Daoy (cell line): ENCODE data around the gene SLC25A45. TPM values are rescaled to one million over a fixed set of nuclear protein-coding genes. Genes with fewer than 3 reads are reported as not detected.

Experiments used
- DNase-seq: peaks from one replicate; pipeline ENCODE4 v3.0.0-alpha.2; 2015; ENCODE audit warnings: low read depth
- total RNA-seq: library from RNA; depleted of rRNA; stranded (reverse); fragments of >200 nt; shearing (Covaris generic); gene quantifications from 2 replicates; pipeline ENCODE4 v1.2.3, GENCODE V29; 2014

Gene SLC25A45
- total RNA-seq, 1 experiment from 2014 or later: 0.23 TPM

DNA sequence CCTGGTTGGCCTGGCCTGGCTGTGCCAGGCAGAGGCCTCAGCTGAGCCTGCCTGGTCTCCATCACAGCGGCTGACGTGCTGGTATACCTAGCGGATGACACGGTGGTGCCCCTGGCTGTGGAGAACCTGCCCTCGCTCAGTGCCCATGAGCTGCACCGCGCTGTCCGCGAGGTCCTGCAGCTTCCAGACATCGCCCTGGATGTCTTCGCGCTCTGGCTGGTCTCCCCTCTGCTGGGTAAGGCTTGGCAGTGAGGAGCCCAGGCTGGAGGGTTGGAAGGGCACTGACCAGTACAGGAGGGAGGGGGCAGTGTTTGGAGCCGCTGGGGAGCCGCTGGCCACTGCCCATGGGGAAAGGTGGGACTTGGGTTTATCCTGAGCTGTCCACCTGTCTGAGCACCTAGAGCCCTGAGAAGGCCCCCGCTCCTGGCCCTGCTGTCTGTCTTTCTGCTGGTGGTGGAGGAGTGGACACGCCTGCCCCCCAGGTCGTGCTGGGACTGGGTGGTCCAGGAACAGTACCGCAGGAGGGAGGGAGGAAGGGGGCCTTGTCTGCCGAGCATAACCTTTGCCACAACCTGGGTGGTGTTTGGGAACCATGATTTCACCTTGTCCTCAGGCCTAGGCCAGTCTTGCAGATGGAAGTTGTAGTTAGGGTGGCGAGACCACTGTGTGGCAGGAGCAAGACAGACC lies 7.0 kb upstream of the SLC25A45 start:
- no peak for DNase-seq

DNA sequence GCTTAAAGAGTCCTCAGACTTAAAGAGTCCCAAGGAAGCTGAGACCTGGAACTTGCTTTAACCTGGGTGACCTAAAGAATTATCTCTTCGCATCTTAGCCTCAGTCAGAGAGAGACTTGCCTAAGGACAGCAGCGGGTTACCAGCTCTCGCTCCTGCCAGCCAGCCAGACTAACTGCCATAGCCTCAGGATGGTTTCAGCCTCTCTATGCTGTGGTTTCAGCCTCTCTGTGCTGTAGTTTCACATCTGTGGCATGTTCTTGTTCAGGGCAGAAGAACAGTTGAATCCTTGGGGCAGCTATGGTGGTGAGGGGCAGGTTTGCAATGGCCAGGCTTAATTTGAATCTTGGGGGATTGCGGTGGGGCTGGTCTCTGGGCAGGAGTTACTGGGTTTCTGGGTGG lies 6.3 kb upstream of the SLC25A45 start:
- no peak for DNase-seq

- peak; percentile 87 for DNase-seq
Observed at GRCh38 chr11:65386307-65387140, 4.1 kb upstream of the SLC25A45 start, which contains the start of gene FRMD8. TSS of gene FRMD8 (plus strand) at chr11:65386637. CDS start at chr11:65387037, 400 bp downstream.

- DNase-seq: peak; percentile 71
Observed at GRCh38 chr11:65384301-65384889, 1.9 kb upstream of the SLC25A45 start.

GRCh38 chr11:65383778-65384177 lies 1.3 kb upstream of the SLC25A45 start:
- DNase-seq: peak; percentile 16

- DNase-seq: no peak
Observed at GRCh38 chr11:65382804-65383368, 440 bp upstream of the SLC25A45 start.

DNA sequence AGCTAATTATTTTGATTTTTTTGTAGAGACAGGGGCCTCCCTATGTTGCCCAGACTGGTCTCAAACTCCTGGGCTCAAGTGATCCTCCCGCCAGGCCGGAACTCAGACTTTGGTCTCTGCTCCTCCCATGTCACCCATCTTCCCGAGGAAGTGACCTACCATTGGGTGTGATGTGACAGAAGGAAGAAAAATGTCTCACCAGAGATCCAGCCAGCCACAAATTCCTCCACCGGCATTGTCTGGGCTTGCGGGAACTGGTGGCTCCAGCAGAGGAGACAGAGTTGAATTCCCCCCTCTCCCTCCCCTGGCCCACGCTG lies 772 bp downstream of the SLC25A45 start:
- no peak for DNase-seq

DNA sequence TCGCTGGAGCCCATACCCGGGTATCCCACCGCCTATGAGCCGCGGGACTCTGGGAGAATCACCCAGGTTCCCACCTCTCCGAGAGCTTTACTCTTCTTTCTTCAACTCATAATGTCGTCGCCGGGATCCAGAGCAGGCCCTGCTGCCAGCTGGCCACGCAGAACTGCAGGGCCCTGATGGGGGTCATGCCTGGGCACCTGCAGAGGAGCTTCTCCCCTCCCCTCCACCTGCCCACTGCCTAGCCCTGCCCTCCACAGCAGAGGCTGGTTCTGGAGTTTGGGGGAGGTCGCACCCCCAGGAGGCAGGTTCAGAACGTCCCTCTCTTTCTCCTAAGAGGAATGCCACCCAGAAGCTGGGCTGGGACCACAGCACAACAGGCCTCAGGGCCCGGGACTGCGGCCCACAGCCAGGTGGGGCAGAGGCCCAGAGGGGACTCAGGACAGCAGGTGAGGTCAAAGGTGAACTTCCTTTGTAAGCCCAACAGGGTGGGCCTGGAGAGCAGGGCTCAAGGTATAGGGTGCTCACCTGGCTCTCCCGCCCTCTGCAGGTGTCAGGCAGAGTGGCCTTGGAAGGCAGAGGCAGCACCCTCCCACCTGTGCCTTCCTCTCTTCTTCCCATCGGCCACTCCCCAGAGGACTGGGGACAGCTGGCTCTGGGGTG lies 1.9 kb downstream of the SLC25A45 start:
- no peak for DNase-seq

DNA sequence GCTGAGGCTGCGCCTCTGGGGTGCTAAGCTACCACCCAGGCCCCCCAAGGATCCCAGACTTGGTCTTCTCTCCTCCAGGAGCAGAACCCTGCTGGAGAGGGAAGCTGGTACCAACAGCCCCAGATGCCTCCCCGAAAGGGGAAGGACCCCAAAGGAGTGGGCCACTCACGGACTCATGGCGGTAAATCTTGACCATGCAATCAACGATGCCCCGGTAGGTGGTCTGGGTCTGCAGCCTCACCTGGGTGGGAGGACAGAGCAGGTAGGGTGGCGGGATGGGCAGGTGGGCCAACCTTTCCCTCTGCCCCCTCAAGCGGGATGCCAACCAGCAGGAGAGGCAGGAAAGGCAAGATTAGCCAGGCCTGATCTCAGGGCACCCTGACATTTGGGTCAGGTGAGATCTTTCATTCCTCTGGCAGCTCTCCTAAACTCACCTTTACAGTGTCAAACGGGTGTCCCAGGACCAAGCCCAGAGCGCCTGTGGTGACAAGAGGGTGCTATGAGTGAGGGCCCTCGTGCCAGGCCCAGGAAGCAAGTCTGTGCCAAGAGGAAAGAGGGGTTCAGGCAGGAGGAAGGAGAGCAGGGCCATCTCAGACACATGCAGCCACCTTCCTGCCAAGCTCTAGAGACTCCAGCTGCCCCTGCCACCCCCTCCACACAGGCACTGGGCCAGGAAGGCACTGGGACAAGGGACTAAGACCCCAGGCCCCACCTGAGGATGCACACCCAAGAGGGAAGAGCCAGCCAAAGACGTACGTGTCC lies 2.6 kb downstream of the SLC25A45 start:
- DNase-seq: no peak

- no peak for DNase-seq
Observed at GRCh38 chr11:65378928-65379638, 3.4 kb downstream of the SLC25A45 start.

- no peak for DNase-seq
Observed at GRCh38 chr11:65378208-65378927, 4.1 kb downstream of the SLC25A45 start.

- DNase-seq: no peak
Observed at GRCh38 chr11:65377777-65378176, 4.7 kb downstream of the SLC25A45 start.

DNA sequence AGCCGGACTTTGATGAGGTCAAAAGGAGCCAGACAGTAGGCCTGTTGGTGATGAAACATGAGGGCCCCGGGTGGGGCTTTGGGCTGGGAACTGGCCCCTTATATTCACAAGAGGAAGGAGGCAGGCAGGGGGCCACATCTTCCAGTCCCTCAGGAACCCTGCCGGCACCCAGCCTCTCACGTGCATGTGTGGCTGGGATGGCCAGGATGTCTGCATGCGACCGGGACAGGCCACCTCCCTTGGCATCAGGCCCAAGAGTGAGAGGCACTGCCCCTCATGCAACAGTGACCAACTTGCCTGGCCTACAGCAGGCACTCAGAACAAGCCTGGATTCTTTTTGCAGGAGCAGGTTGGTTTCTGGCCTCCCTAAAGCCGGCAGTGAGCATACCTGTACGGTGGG lies 5.4 kb downstream of the SLC25A45 start:
- no peak for DNase-seq

GRCh38 chr11:65376138-65376713 lies 6.2 kb downstream of the SLC25A45 start:
- DNase-seq: no peak

- DNase-seq: no peak
Observed at GRCh38 chr11:65375012-65375411, 7.4 kb downstream of the SLC25A45 start.

GRCh38 chr11:65373839-65374580 lies 8.4 kb downstream of the SLC25A45 start:
- DNase-seq: no peak

- DNase-seq: no peak
Observed at GRCh38 chr11:65370659-65371049, 11.8 kb downstream of the SLC25A45 start.

- peak; percentile 73 for DNase-seq
Observed at GRCh38 chr11:65366340-65366773, 16.1 kb downstream of the SLC25A45 start.

GRCh38 chr11:65363770-65364169 lies 18.7 kb downstream of the SLC25A45 start:
- no peak for DNase-seq
